Measurements from ENCODE around the gene OGA.

Gene OGA

DNA sequence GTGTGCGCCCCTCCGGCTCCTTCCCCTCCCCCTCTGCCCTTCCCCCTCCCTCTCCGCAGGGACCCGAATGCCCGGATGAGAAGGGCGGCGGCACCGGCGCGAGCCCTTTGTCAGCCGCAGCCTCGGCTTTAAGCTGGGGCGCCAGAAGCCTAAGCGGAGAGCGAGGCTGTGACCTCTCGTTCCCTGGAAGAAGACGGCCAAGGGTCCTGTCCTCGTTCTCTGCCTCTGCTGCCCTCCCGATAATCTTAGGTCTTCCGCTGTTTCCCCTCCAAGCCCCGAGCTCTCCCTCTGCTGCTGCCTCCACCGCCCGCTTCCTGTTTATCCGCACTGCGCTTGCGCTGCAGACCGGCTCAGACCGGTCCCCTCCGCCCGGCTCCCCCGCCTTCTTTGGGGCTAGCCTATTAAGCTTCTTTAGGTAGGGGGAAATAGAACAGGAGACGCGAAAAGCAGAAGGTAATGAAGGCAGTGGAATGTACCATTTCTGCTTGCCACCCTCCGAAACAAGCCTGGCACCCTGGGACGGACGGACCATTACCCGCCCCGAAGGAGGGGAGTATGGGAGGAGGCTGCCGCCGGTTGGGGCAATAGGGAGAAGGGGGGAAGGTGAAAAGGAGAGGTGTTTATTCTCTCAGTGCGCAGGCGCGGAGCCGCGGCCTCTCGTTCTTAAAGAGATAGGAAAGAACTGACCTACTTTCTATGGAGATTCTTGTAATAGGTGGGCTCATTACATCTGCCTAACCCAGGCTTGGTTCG lies at the start of gene OGA:
OGA (minus strand) TSS at position 326 of the 753 bp plus-strand sequence. CDS start 422 bp downstream, outside the sequence.
- H3K4me3 ChIP-seq (ENCODE audit: low read depth, low read length): peak within 1 kb of the TSS; percentile 99
- peaks cover 5% of the 10 kb centered on the region for H3K4me1 ChIP-seq (ENCODE audit: control insufficient read depth, insufficient read depth, low read length)
- H3K36me3 ChIP-seq (ENCODE audit: control insufficient read depth, insufficient read depth, low read length): no peaks in the 10 kb centered on the region
- no peaks in the 10 kb centered on the region for H3K27me3 ChIP-seq (ENCODE audit: control insufficient read depth, insufficient read depth, low read length)
- peak within 1 kb of the TSS; percentile 98 for H3K9ac ChIP-seq (ENCODE audit: low read depth, low read length)
- no peaks in the 10 kb centered on the region for H3K9me3 ChIP-seq (ENCODE audit: control insufficient read depth, insufficient read depth, low read length)

DNA sequence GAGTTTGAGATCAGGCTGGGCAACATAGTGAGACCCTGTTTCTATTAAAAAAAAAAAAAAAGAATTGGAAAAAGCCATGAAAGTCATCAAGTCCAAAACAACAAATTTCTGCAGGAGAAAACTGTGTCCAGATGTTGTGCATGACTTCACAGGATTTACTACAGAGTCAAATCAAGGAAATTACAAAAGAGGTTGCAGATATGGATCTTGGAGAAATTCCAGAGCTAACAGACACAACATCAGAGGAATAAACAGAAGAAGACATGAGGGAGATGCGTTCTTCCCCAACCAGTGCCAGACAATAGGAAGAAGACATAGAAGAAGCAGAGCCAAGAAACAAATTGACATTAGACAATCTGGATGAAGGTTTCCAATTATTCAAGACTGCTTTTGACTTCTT lies 49.7 kb upstream of the OGA start:
- Histone ChIP-seq H3K9me3 (ENCODE audit: control insufficient read depth, insufficient read depth, low read length) (no peaks in the 10 kb centered on the region), H3K4me3 (ENCODE audit: low read depth, low read length) (no peak overlapping the region), H3K4me1 (ENCODE audit: control insufficient read depth, insufficient read depth, low read length) (no peaks in the 10 kb centered on the region)

GRCh38 chr10:101859530-101859929 lies 41.3 kb upstream of the OGA start:
- H3K9me3 ChIP-seq (ENCODE audit: control insufficient read depth, insufficient read depth, low read length): no peaks in the 10 kb centered on the region
- H3K36me3 ChIP-seq (ENCODE audit: control insufficient read depth, insufficient read depth, low read length): no peaks in the 10 kb centered on the region
- H3K4me1 ChIP-seq (ENCODE audit: control insufficient read depth, insufficient read depth, low read length): no peaks in the 10 kb centered on the region
- H3K9ac ChIP-seq (ENCODE audit: low read depth, low read length): no peak overlapping the region
- H3K4me3 ChIP-seq (ENCODE audit: low read depth, low read length): no peak overlapping the region
- H3K27me3 ChIP-seq (ENCODE audit: control insufficient read depth, insufficient read depth, low read length): no peaks in the 10 kb centered on the region

More for the DNA sequence above, 49.7 kb upstream of the OGA start:
- no peaks in the 10 kb centered on the region for H3K27me3 ChIP-seq (ENCODE audit: control insufficient read depth, insufficient read depth, low read length)
- no peak overlapping the region for H3K9ac ChIP-seq (ENCODE audit: low read depth, low read length)
- no peaks in the 10 kb centered on the region for H3K36me3 ChIP-seq (ENCODE audit: control insufficient read depth, insufficient read depth, low read length)

GRCh38 chr10:101858723-101859500 lies 40.7 kb upstream of the OGA start:
- no peaks in the 10 kb centered on the region for H3K36me3 ChIP-seq (ENCODE audit: control insufficient read depth, insufficient read depth, low read length)
- H3K9ac ChIP-seq (ENCODE audit: low read depth, low read length): no peak overlapping the region
- H3K4me1 ChIP-seq (ENCODE audit: control insufficient read depth, insufficient read depth, low read length): no peaks in the 10 kb centered on the region
- H3K4me3 ChIP-seq (ENCODE audit: low read depth, low read length): no peak overlapping the region
- H3K9me3 ChIP-seq (ENCODE audit: control insufficient read depth, insufficient read depth, low read length): no peaks in the 10 kb centered on the region
- no peaks in the 10 kb centered on the region for H3K27me3 ChIP-seq (ENCODE audit: control insufficient read depth, insufficient read depth, low read length)

DNA sequence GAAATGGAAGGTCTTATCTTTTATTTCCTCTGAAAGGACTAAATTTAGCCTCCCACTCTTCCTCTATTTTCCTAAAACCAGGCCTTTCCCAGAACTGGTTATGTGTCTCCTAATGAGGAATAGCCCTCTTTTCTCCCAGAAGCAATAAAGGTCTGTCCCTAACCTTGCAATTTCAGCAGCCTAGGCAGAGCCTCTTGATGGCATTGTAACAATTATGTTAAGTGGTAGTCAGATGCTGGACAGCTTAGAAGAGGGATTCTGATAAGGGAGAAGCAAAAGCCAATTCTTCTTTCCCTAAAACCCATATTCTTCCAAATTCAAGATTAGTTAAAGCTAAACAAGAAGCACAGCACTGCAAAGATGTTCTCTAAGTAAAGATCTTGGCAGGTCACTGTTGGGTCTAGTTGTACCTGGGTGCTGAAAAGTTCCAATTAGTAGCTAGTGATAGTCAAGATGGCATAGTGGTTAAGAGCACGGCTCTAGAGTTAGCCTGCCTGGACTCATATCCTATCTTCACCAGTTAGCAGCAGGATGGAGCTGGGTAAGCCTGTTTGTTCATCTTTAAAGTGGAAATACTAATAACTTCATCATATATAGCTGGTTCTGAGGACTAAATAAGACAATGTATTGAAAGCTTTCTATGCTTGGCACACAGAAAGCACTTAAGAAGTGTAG lies 39.7 kb upstream of the OGA start:
- Histone ChIP-seq H3K9ac (ENCODE audit: low read depth, low read length) (no peak overlapping the region), H3K27me3 (ENCODE audit: control insufficient read depth, insufficient read depth, low read length) (no peaks in the 10 kb centered on the region), H3K36me3 (ENCODE audit: control insufficient read depth, insufficient read depth, low read length) (no peaks in the 10 kb centered on the region), H3K4me3 (ENCODE audit: low read depth, low read length) (no peak overlapping the region), H3K4me1 (ENCODE audit: control insufficient read depth, insufficient read depth, low read length) (no peaks in the 10 kb centered on the region), H3K9me3 (ENCODE audit: control insufficient read depth, insufficient read depth, low read length) (no peaks in the 10 kb centered on the region)

- H3K4me1 ChIP-seq (ENCODE audit: control insufficient read depth, insufficient read depth, low read length): no peaks in the 10 kb centered on the region
- no peaks in the 10 kb centered on the region for H3K9me3 ChIP-seq (ENCODE audit: control insufficient read depth, insufficient read depth, low read length)
- H3K36me3 ChIP-seq (ENCODE audit: control insufficient read depth, insufficient read depth, low read length): no peaks in the 10 kb centered on the region
- H3K9ac ChIP-seq (ENCODE audit: low read depth, low read length): no peak overlapping the region
- no peak overlapping the region for H3K4me3 ChIP-seq (ENCODE audit: low read depth, low read length)
- H3K27me3 ChIP-seq (ENCODE audit: control insufficient read depth, insufficient read depth, low read length): no peaks in the 10 kb centered on the region
These were observed 38.4 kb upstream of the OGA start for GRCh38 chr10:101856626-101857025.

DNA sequence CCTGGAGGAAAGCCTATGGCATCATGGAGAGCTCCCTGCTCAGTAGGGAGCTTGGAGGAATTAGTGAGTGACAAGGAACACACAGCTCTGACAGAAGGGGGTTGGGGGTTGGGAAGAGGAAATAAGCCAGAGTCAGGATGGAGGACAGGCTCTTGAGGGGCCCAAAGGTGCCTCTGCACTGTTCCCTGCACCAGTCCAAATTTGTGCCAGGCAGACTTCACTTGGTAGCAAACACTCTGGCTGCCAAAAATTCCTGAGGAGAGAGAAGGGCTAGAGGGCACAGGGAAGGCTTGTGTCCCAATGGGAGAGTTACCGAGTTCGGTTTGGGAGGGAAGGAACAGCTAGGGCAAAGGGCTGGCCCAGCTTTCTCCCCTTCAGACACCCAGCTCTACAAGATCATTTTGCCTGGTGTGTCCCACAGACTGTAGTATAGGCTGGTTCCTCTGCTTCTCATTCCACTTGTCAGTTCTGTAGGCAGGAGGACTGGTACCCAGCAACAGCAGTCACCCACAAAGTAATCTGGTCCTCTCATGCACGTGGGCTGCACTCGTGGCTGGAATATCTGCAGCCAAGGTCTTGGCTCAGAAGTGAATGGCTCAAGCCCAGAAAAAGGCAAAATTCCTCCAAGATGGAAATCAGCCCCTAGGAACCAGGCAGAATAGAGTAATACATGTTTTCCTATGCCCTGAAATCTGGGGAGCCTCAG lies 33.3 kb upstream of the OGA start:
- Histone ChIP-seq H3K9ac (ENCODE audit: low read depth, low read length) (no peak overlapping the region), H3K9me3 (ENCODE audit: control insufficient read depth, insufficient read depth, low read length) (no peaks in the 10 kb centered on the region), H3K4me1 (ENCODE audit: control insufficient read depth, insufficient read depth, low read length) (no peaks in the 10 kb centered on the region), H3K4me3 (ENCODE audit: low read depth, low read length) (no peak overlapping the region), H3K27me3 (ENCODE audit: control insufficient read depth, insufficient read depth, low read length) (no peaks in the 10 kb centered on the region), H3K36me3 (ENCODE audit: control insufficient read depth, insufficient read depth, low read length) (no peaks in the 10 kb centered on the region)

- H3K4me1 ChIP-seq (ENCODE audit: control insufficient read depth, insufficient read depth, low read length): no peaks in the 10 kb centered on the region
- no peaks in the 10 kb centered on the region for H3K27me3 ChIP-seq (ENCODE audit: control insufficient read depth, insufficient read depth, low read length)
- no peak overlapping the region for H3K9ac ChIP-seq (ENCODE audit: low read depth, low read length)
- no peak overlapping the region for H3K4me3 ChIP-seq (ENCODE audit: low read depth, low read length)
- H3K9me3 ChIP-seq (ENCODE audit: control insufficient read depth, insufficient read depth, low read length): no peaks in the 10 kb centered on the region
- H3K36me3 ChIP-seq (ENCODE audit: control insufficient read depth, insufficient read depth, low read length): no peaks in the 10 kb centered on the region
These were observed 32.5 kb upstream of the OGA start for GRCh38 chr10:101850749-101851148.

DNA sequence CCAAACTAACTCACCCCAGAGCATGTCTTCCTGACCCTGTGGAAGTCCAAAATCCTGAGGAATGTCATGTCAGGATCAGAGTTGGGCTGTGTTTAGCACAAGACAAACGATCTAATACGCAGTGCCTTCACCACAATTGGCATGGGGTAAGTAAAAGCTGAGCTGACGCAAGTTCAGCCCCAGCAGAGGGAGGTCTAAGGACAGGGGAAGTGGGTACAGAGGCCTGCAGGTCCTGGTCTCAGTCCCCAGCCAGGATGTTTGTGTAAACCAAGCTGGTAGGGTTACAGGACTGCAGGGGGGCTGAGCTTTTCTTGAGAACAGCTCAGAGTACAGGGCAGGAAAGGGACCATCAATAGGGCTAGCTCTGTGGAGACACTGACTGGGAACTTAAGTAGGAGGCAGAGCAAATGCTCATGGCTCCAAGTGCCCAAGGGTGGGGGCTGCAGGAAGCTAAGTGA lies 30.7 kb upstream of the OGA start:
- Histone ChIP-seq H3K4me1 (ENCODE audit: control insufficient read depth, insufficient read depth, low read length) (peaks cover 3% of the 10 kb centered on the region), H3K9ac (ENCODE audit: low read depth, low read length) (no peak overlapping the region), H3K27me3 (ENCODE audit: control insufficient read depth, insufficient read depth, low read length) (peaks cover 4% of the 10 kb centered on the region), H3K36me3 (ENCODE audit: control insufficient read depth, insufficient read depth, low read length) (no peaks in the 10 kb centered on the region), H3K9me3 (ENCODE audit: control insufficient read depth, insufficient read depth, low read length) (no peaks in the 10 kb centered on the region), H3K4me3 (ENCODE audit: low read depth, low read length) (no peak overlapping the region)

DNA sequence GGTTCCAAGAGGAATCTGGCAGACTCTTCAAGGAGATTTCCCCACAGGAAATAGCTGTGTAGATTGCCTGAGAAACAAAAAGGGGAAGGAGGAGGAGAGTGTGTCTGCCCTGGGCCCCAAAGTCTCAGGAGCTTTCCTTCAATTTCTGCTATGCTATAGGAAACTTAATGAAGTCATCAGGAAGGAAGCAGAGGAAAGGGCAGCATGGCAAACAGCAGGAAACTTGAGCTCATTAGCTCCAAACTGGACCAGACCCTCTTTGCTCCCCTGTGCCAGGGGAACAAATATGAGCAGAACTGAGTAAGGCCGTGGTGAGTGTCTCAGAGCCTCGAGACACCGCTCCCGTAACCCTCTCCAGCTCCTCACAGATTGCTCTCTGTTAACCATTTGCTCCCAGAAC lies 30.2 kb upstream of the OGA start:
- Histone ChIP-seq H3K9me3 (ENCODE audit: control insufficient read depth, insufficient read depth, low read length) (no peaks in the 10 kb centered on the region), H3K4me3 (ENCODE audit: low read depth, low read length) (no peak overlapping the region), H3K9ac (ENCODE audit: low read depth, low read length) (no peak overlapping the region)

DNA sequence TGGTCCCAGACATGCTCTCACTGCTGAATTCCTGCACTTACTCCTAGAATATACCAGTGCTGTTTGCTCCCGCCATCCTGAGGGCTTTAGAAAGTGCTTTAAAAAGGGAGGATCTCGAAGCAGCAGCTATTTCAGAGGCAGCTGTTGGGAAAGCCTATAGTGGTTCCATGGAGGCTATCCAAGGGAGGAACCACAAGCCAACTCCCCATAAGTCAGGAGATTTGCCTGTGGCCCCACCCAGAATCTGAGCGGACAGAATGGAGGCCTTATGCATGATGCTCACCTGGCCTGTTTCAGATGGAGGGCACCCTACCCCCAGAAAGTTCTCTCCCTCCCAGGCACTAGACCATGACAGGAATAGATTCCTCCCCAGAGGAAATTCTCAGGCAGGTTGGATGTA lies 27.6 kb upstream of the OGA start:
- Histone ChIP-seq H3K4me1 (ENCODE audit: control insufficient read depth, insufficient read depth, low read length) (peaks cover 9% of the 10 kb centered on the region), H3K27me3 (ENCODE audit: control insufficient read depth, insufficient read depth, low read length) (peaks cover 23% of the 10 kb centered on the region), H3K9me3 (ENCODE audit: control insufficient read depth, insufficient read depth, low read length) (no peaks in the 10 kb centered on the region), H3K9ac (ENCODE audit: low read depth, low read length) (no peak overlapping the region), H3K36me3 (ENCODE audit: control insufficient read depth, insufficient read depth, low read length) (no peaks in the 10 kb centered on the region), H3K4me3 (ENCODE audit: low read depth, low read length) (no peak overlapping the region)

More for the DNA sequence above, 30.2 kb upstream of the OGA start:
- Histone ChIP-seq H3K4me1 (ENCODE audit: control insufficient read depth, insufficient read depth, low read length) (peaks cover 3% of the 10 kb centered on the region), H3K27me3 (ENCODE audit: control insufficient read depth, insufficient read depth, low read length) (peaks cover 4% of the 10 kb centered on the region), H3K36me3 (ENCODE audit: control insufficient read depth, insufficient read depth, low read length) (no peaks in the 10 kb centered on the region)
